BLaER1 (cell line): ENCODE measurements around the gene REV1.
"Not testable (repeated sequence)": the region's sequence is repeated elsewhere in the genome, so short reads cannot be mapped to it uniquely, and the experiment has no call there.

ENCODE experiments used
- H3K27ac ChIP-seq: shearing (Covaris generic); formaldehyde crosslinking; 2 replicates; pipeline ENCODE4 v1.8.1; 2022
- H3K27me3 ChIP-seq: shearing (Covaris generic); formaldehyde crosslinking; 2 replicates; pipeline ENCODE4 v1.8.1; 2022
- H3K36me3 ChIP-seq: shearing (Covaris generic); formaldehyde crosslinking; 2 replicates; pipeline ENCODE4 v1.8.1; 2022
- H3K4me1 ChIP-seq: shearing (Covaris generic); formaldehyde crosslinking; 2 replicates; pipeline ENCODE4 v1.8.1; 2022
- H3K4me2 ChIP-seq: shearing (Covaris generic); formaldehyde crosslinking; 2 replicates; pipeline ENCODE4 v1.8.1; 2022
- H3K4me3 ChIP-seq: shearing (Covaris generic); formaldehyde crosslinking; 2 replicates; pipeline ENCODE4 v1.8.1; 2022
- H3K9ac ChIP-seq: shearing (Covaris generic); formaldehyde crosslinking; 2 replicates; pipeline ENCODE4 v1.8.1; 2022
- H3K9me3 ChIP-seq: shearing (Covaris generic); formaldehyde crosslinking; 2 replicates; pipeline ENCODE4 v1.8.1; 2022
- H4K20me1 ChIP-seq: shearing (Covaris generic); formaldehyde crosslinking; 2 replicates; pipeline ENCODE4 v1.8.1; 2022
- Cebpa-rat ChIP-seq: shearing (Covaris generic); IDR thresholded peaks from 2 replicates; pipeline ENCODE4 v1.8.1; 2022

REV1 gene

GRCh38 chr2:99373144-99373543 is 116.7 kb downstream of the REV1 start:
- Histone ChIP-seq H3K36me3 (peaks cover 96% of the 10 kb centered on the region), H3K27ac (no peak overlapping the region), H3K4me1 (no peaks in the 10 kb centered on the region), H3K27me3 (no peaks in the 10 kb centered on the region), H3K4me3 (no peak overlapping the region), H4K20me1 (no peaks in the 10 kb centered on the region), H3K4me2 (no peak overlapping the region), H3K9ac (no peak overlapping the region), H3K9me3 (peaks cover 15% of the 10 kb centered on the region)
- TF ChIP-seq Cebpa-rat = no peak

GRCh38 chr2:99368854-99369253 is 121.0 kb downstream of the REV1 start:
- not testable (repeated sequence) for H3K4me3 ChIP-seq, H3K27ac ChIP-seq, H3K9me3 ChIP-seq, H3K9ac ChIP-seq, H3K4me1 ChIP-seq, H3K27me3 ChIP-seq, H3K4me2 ChIP-seq, H4K20me1 ChIP-seq
- H3K36me3 ChIP-seq = peaks cover 98% of the 10 kb centered on the region

GRCh38 chr2:99365661-99366060 is 124.2 kb downstream of the REV1 start:
- no peak overlapping the region for H3K4me3 ChIP-seq
- H3K4me2 ChIP-seq = no peak overlapping the region
- H3K9me3 ChIP-seq = no peaks in the 10 kb centered on the region
- no peak overlapping the region for H3K9ac ChIP-seq
- H3K36me3 ChIP-seq = peaks cover 97% of the 10 kb centered on the region
- H4K20me1 ChIP-seq = peaks cover under 1% of the 10 kb centered on the region; the same call in 1 of the 2 replicates
- H3K27ac ChIP-seq = no peak overlapping the region
- no peaks in the 10 kb centered on the region for H3K4me1 ChIP-seq
- TF ChIP-seq Cebpa-rat = no peak
- H3K27me3 ChIP-seq = no peaks in the 10 kb centered on the region

- H3K27me3 ChIP-seq = no peaks in the 10 kb centered on the region
- no peaks in the 10 kb centered on the region for H3K4me1 ChIP-seq
- H3K9ac ChIP-seq = no peak overlapping the region
- no peak overlapping the region for H3K27ac ChIP-seq
- no peaks in the 10 kb centered on the region for H3K9me3 ChIP-seq
- TF ChIP-seq Cebpa-rat = no peak
- peaks cover 24% of the 10 kb centered on the region for H3K36me3 ChIP-seq
- H3K4me2 ChIP-seq = no peak overlapping the region
- H4K20me1 ChIP-seq = peaks cover 89% of the 10 kb centered on the region
- H3K4me3 ChIP-seq = no peak overlapping the region
These were observed 133.0 kb downstream of the REV1 start for GRCh38 chr2:99356853-99357252.

- H4K20me1 ChIP-seq = peaks cover 100% of the 10 kb centered on the region
- H3K4me1 ChIP-seq, H3K27ac ChIP-seq: not testable (repeated sequence)
These were observed 135.0 kb downstream of the REV1 start for GRCh38 chr2:99354825-99355224.

GRCh38 chr2:99354070-99354469 is 135.7 kb downstream of the REV1 start:
- Histone ChIP-seq H3K9me3 (no peaks in the 10 kb centered on the region), H3K27me3 (no peaks in the 10 kb centered on the region), H4K20me1 (peaks cover 100% of the 10 kb centered on the region), H3K9ac (no peak overlapping the region), H3K4me3 (no peak overlapping the region), H3K4me1 (no peaks in the 10 kb centered on the region), H3K36me3 (peaks cover 14% of the 10 kb centered on the region), H3K27ac (no peak overlapping the region), H3K4me2 (no peak overlapping the region)
- TF ChIP-seq Cebpa-rat = no peak

More at GRCh38 chr2:99354825-99355224, 135.0 kb downstream of the REV1 start:
- H3K9me3 ChIP-seq, H3K4me2 ChIP-seq, H3K4me3 ChIP-seq, H3K9ac ChIP-seq, H3K27me3 ChIP-seq: not testable (repeated sequence)
- peaks cover 14% of the 10 kb centered on the region for H3K36me3 ChIP-seq
